Karpas-422 (cell line): ENCODE results near the gene RSL1D1. TPM values are rescaled to one million over a fixed set of nuclear protein-coding genes. Genes with fewer than 3 reads are reported as not detected.

Source experiments
- total RNA-seq: library from RNA; depleted of rRNA; stranded (reverse); fragments of >200 nt; shearing (Covaris generic); gene quantifications from 2 replicates; pipeline ENCODE4 v1.2.3, GENCODE V29; 2014; ENCODE audit warnings: low replicate concordance; rRNA removed

Gene RSL1D1
- total RNA-seq, 1 experiment from 2014 or later, result 171 TPM

Other genes starting within 250 kb of the RSL1D1 start
- 27.4 and 34.2 TPM in 2 replicates for gene SNN, start 183.1 kb downstream of the RSL1D1 start, total RNA-seq
- gene TXNDC11, start 108.7 kb downstream of the RSL1D1 start, total RNA-seq, result 28.5 and 49.6 TPM in 2 replicates
- 28.4 and 54.9 TPM in 2 replicates for gene ZC3H7A, start 54.3 kb downstream of the RSL1D1 start, total RNA-seq
- 66.5 and 80.2 TPM in 2 replicates for gene GSPT1, start 64.4 kb upstream of the RSL1D1 start, total RNA-seq
- gene NPIPB2, start 90.5 kb upstream of the RSL1D1 start, total RNA-seq, result 4.5 and 17.6 TPM in 2 replicates
- 6.2 and 24.0 TPM in 2 replicates for gene TNFRSF17, start 113.7 kb upstream of the RSL1D1 start, total RNA-seq
- 13.2 and 26.8 TPM in 2 replicates for gene SNX29, start 125.2 kb upstream of the RSL1D1 start, total RNA-seq